ENCODE data around the gene ABRAXAS1. TPM values are rescaled to one million over a fixed set of nuclear protein-coding genes. Genes with fewer than 3 reads are reported as not detected.

The ABRAXAS1 gene
- total and polyA plus RNA-seq, 10 of the 15 experiments (the other 5 are each of a cell fraction or from before 2014, with no cell fraction given), result 2.2 to 9.7 (median 5.8) TPM

DNA sequence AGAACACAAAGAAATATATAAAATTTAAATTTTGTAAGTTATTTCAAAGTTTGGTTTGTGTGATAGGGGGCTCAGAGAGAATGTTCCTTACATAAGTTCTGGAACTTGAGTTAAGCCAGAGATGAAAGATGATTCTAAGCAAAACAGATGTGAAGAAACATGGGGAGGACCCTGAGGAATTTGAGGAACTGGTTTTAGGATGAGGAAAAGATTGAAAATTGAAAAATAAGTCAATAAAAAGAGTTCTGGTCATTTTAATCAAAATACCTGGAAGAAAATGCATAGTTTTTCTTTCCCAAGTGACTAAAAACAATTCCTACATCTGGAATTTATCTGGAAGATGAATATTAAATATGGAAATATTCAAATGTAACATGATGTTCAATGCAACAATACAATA, 66.7 kb downstream of the ABRAXAS1 start:
- ChIA-PET RAD21 (ENCODE audit: unreplicated experiment) (no interaction called here), POLR2A (no interaction called here), CTCF (interaction anchor here (1.2 to 1.5 kb wide), 3 partner anchors 29 to 41 kb away, joined by 3 read pairs; no protein-coding TSS in a partner anchor), SMC1A (ENCODE audit: uncharacterized antibody, unreplicated experiment) (interaction anchor here (0.6 to 1.1 kb wide), 3 partner anchors 12 to 69 kb away, joined by 3 read pairs; no protein-coding TSS in a partner anchor)
- intact Hi-C loops (cut with micrococcal nuclease; ENCODE audit: unreplicated experiment), result no loop called here
- Histone ChIP-seq H3K36me3 (ENCODE audit: control insufficient read depth in 2 of 2, insufficient read depth in 2 of 2, low read length in 1 of 2) (peaks cover 2 to 31% of the 10 kb centered on the region in 2 experiments; a peak in 3 of 4 replicates), H3K79me2 (ENCODE audit: control insufficient read depth, insufficient read depth, low read length) (no peaks in the 10 kb centered on the region), H3K9me3 (replicated peaks; ENCODE audit: control insufficient read depth, insufficient read depth, low read length) (no peaks in the 10 kb centered on the region), H3K4me2 (ENCODE audit: control insufficient read depth, insufficient read depth) (no peak overlapping the region), H3K4me1 (ENCODE audit: control insufficient read depth, insufficient read depth, low read length) (no peaks in the 10 kb centered on the region), H3K27ac (ENCODE audit: control insufficient read depth, insufficient read depth) (no peak overlapping the region), H3K27me3 (replicated peaks in 1 of 2; ENCODE audit: control insufficient read depth in 2 of 2, insufficient read depth in 2 of 2, low read length in 1 of 2) (no peaks in the 10 kb centered on the region), H3K4me3 (no peak overlapping the region), H2AFZ (ENCODE audit: control insufficient read depth, low read depth, low read length) (no peak overlapping the region), H4K20me1 (ENCODE audit: control insufficient read depth, insufficient read depth) (no peaks in the 10 kb centered on the region), H3K9ac (ENCODE audit: control insufficient read depth, insufficient read depth, low read length) (no peak overlapping the region)
- BruUV-seq (replicated peaks), result no TSS peak
- no peak for ATAC-seq
- in situ Hi-C loops (cut with MboI), result no loop called here
- TF ChIP-seq IKZF2 (IDR thresholded peaks at IDR 0.05), result no peak
- no peak for TF ChIP-seq ATF7 (IDR thresholded peaks at IDR 0.05; ENCODE audit: low read depth)
- TF ChIP-seq NBN (IDR thresholded peaks at IDR 0.05), result no peak
- TF ChIP-seq BRCA1 (IDR thresholded peaks at IDR 0.05; ENCODE audit: low read depth, low read length), result no peak
- TF ChIP-seq GATAD2B (conservative IDR thresholded peaks at IDR 0.05; ENCODE audit: low read depth), result no peak
- TF ChIP-seq JUNB (IDR thresholded peaks at IDR 0.05), result no peak
- TF ChIP-seq HDAC2 (IDR thresholded peaks at IDR 0.05), result no peak
- TF ChIP-seq RCOR1 (conservative IDR thresholded peaks at IDR 0.05; ENCODE audit: low read depth, low read length), result no peak
- TF ChIP-seq, protein P1, sequence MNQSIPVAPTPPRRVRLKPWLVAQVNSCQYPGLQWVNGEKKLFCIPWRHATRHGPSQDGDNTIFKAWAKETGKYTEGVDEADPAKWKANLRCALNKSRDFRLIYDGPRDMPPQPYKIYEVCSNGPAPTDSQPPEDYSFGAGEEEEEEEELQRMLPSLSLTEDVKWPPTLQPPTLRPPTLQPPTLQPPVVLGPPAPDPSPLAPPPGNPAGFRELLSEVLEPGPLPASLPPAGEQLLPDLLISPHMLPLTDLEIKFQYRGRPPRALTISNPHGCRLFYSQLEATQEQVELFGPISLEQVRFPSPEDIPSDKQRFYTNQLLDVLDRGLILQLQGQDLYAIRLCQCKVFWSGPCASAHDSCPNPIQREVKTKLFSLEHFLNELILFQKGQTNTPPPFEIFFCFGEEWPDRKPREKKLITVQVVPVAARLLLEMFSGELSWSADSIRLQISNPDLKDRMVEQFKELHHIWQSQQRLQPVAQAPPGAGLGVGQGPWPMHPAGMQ (IDR thresholded peaks at IDR 0.05; ENCODE audit: borderline replicate concordance), result no peak
- TF ChIP-seq RAD21 (IDR thresholded peaks at IDR 0.05; ENCODE audit: insufficient read depth, low read depth, low read length), result no peak
- TF ChIP-seq, protein P2, sequence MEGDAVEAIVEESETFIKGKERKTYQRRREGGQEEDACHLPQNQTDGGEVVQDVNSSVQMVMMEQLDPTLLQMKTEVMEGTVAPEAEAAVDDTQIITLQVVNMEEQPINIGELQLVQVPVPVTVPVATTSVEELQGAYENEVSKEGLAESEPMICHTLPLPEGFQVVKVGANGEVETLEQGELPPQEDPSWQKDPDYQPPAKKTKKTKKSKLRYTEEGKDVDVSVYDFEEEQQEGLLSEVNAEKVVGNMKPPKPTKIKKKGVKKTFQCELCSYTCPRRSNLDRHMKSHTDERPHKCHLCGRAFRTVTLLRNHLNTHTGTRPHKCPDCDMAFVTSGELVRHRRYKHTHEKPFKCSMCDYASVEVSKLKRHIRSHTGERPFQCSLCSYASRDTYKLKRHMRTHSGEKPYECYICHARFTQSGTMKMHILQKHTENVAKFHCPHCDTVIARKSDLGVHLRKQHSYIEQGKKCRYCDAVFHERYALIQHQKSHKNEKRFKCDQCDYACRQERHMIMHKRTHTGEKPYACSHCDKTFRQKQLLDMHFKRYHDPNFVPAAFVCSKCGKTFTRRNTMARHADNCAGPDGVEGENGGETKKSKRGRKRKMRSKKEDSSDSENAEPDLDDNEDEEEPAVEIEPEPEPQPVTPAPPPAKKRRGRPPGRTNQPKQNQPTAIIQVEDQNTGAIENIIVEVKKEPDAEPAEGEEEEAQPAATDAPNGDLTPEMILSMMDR (IDR thresholded peaks at IDR 0.05 in 2 of 3, conservative IDR thresholded peaks at IDR 0.05 in 1 of 3; ENCODE audit: control insufficient read depth in 2 of 3, extremely low read depth in 1 of 3, insufficient read depth in 1 of 3, low read depth in 3 of 3, low read length in 3 of 3), result no peak
- TF ChIP-seq ETV6 (conservative IDR thresholded peaks at IDR 0.05 in 1 of 2, IDR thresholded peaks at IDR 0.05 in 1 of 2; ENCODE audit: borderline replicate concordance in 1 of 2, low read depth in 1 of 2), result no peak
- FAIRE-seq, result no peak
- no peak for DNase-seq (ENCODE audit: low read depth, low spot score)
